ENCODE measurements around the gene FTCDNL1.

FTCDNL1 gene

GRCh38 chr2:199842631-199843395 is 8.2 kb downstream of the FTCDNL1 start:
- DNase-seq (ENCODE audit: low read depth) = no peak

GRCh38 chr2:199841409-199841808 is 9.6 kb downstream of the FTCDNL1 start:
- DNase-seq (ENCODE audit: low read depth) = no peak

- DNase-seq (ENCODE audit: low read depth) = no peak
Measured at GRCh38 chr2:199838399-199838798, 12.6 kb downstream of the FTCDNL1 start.

- DNase-seq (ENCODE audit: low read depth) = no peak
Measured at GRCh38 chr2:199836943-199837342, 14.0 kb downstream of the FTCDNL1 start.

- no peak for DNase-seq (ENCODE audit: low read depth)
Measured at GRCh38 chr2:199833525-199833924, 17.5 kb downstream of the FTCDNL1 start.

- DNase-seq (ENCODE audit: low read depth) = no peak
Measured at GRCh38 chr2:199830531-199830930, 20.5 kb downstream of the FTCDNL1 start.

GRCh38 chr2:199829628-199830027 is 21.4 kb downstream of the FTCDNL1 start:
- DNase-seq (ENCODE audit: low read depth) = no peak

GRCh38 chr2:199819746-199820145 is 31.2 kb downstream of the FTCDNL1 start:
- no peak for DNase-seq (ENCODE audit: low read depth)

- DNase-seq (ENCODE audit: low read depth) = no peak
Measured at GRCh38 chr2:199818754-199819153, 32.2 kb downstream of the FTCDNL1 start.

GRCh38 chr2:199818026-199818425 is 33.0 kb downstream of the FTCDNL1 start:
- DNase-seq (ENCODE audit: low read depth) = no peak

- no peak for DNase-seq (ENCODE audit: low read depth)
Measured at GRCh38 chr2:199814817-199815211, 36.2 kb downstream of the FTCDNL1 start.

- DNase-seq (ENCODE audit: low read depth) = no peak
Measured at GRCh38 chr2:199814101-199814816, 36.7 kb downstream of the FTCDNL1 start.

GRCh38 chr2:199812493-199812892 is 38.5 kb downstream of the FTCDNL1 start:
- DNase-seq (ENCODE audit: low read depth) = no peak

GRCh38 chr2:199811346-199811745 is 39.6 kb downstream of the FTCDNL1 start:
- no peak for DNase-seq (ENCODE audit: low read depth)

- DNase-seq (ENCODE audit: low read depth) = no peak
Measured at GRCh38 chr2:199810422-199811171, 40.4 kb downstream of the FTCDNL1 start.

- no peak for DNase-seq (ENCODE audit: low read depth)
Measured at GRCh38 chr2:199807966-199808365, 43.0 kb downstream of the FTCDNL1 start.

GRCh38 chr2:199806179-199806578 is 44.8 kb downstream of the FTCDNL1 start:
- DNase-seq (ENCODE audit: low read depth) = no peak

GRCh38 chr2:199804831-199805230 is 46.2 kb downstream of the FTCDNL1 start:
- DNase-seq (ENCODE audit: low read depth) = no peak

GRCh38 chr2:199798831-199799580 is 52.0 kb downstream of the FTCDNL1 start:
- no peak for DNase-seq (ENCODE audit: low read depth)

GRCh38 chr2:199797431-199798403 is 53.3 kb downstream of the FTCDNL1 start:
- no peak for DNase-seq (ENCODE audit: low read depth)

- no peak for DNase-seq (ENCODE audit: low read depth)
Measured at GRCh38 chr2:199792381-199792780, 58.6 kb downstream of the FTCDNL1 start.

Data from HS-27A (cell line).